ENCODE results near the gene FBXL17.

DNA sequence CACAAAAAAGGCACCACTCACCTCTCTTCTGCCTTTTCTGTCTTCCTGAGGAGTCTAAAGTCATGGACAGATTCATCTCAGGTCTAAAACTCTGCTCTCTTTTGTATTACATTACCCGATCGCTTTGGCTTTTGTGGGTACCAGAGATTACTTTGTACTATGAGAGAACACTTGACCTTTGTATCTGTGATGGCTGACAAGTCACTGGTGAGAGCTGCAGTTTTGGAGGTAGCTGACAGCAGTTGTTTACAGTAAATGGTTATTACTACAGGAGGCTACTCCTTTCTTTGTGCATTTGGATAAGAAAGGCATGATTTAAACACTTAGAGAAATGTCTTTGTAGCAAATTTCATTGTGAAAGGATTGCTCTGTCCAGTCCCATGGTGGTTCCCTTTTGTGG lies 307.3 kb downstream of the FBXL17 start:
- TF ChIP-seq, protein P1, sequence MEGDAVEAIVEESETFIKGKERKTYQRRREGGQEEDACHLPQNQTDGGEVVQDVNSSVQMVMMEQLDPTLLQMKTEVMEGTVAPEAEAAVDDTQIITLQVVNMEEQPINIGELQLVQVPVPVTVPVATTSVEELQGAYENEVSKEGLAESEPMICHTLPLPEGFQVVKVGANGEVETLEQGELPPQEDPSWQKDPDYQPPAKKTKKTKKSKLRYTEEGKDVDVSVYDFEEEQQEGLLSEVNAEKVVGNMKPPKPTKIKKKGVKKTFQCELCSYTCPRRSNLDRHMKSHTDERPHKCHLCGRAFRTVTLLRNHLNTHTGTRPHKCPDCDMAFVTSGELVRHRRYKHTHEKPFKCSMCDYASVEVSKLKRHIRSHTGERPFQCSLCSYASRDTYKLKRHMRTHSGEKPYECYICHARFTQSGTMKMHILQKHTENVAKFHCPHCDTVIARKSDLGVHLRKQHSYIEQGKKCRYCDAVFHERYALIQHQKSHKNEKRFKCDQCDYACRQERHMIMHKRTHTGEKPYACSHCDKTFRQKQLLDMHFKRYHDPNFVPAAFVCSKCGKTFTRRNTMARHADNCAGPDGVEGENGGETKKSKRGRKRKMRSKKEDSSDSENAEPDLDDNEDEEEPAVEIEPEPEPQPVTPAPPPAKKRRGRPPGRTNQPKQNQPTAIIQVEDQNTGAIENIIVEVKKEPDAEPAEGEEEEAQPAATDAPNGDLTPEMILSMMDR (conservative IDR thresholded peaks at IDR 0.05; ENCODE audit: low read length), result no peak
- no peak for TF ChIP-seq EZH2phosphoT487 (IDR thresholded peaks at IDR 0.05; ENCODE audit: borderline replicate concordance)
